Keratinocyte (primary cell): ENCODE data around the gene ASB14. TPM values are rescaled to one million over a fixed set of nuclear protein-coding genes. Genes with fewer than 3 reads are reported as not detected.
"Not testable (repeated sequence)": the region's sequence is repeated elsewhere in the genome, so short reads cannot be mapped to it uniquely, and the experiment has no call there.

Source experiments
- DNase-seq: peaks from one replicate; pipeline ENCODE4 v3.0.0-alpha.2; 2011; ENCODE audit warnings: low read depth, missing footprints, low spot score
- FAIRE-seq: peaks from 2 replicates; lab custom pipeline; 2011; peaks lifted over from hg19 to GRCh38; lab: Jason Lieb, UNC
- H2AFZ ChIP-seq: 2 replicates; pipeline ENCODE4 v1.6.0; 2012; ENCODE audit warnings: low read length, control low read depth, inconsistent platforms; ENCODE audit not compliant: control insufficient read depth
- H3K27ac ChIP-seq: 2 replicates; pipeline ENCODE4 v1.5.1; 2011; ENCODE audit warnings: low read length; ENCODE audit not compliant: control insufficient read depth, insufficient read depth
- H3K27me3 ChIP-seq: 3 replicates; pipeline ENCODE4 v1.6.0; 2011; ENCODE audit warnings: low read length; ENCODE audit not compliant: control insufficient read depth, insufficient read depth; ENCODE audit errors: extremely low read depth
- H3K36me3 ChIP-seq, 2 experiments: 2 replicates in 1 of 2; 3 replicates in 1 of 2; pipeline ENCODE4 v1.5.1; 2011; ENCODE audit warnings: low read length in 2 of 2, mild to moderate bottlenecking in 1 of 2; ENCODE audit not compliant: control insufficient read depth in 2 of 2, insufficient read depth in 2 of 2; ENCODE audit errors: extremely low read depth in 1 of 2
- H3K4me1 ChIP-seq: 3 replicates; pipeline ENCODE4 v1.5.1; 2011; ENCODE audit warnings: low read length; ENCODE audit not compliant: control insufficient read depth, insufficient read depth; ENCODE audit errors: extremely low read depth
- H3K4me2 ChIP-seq: 3 replicates; pipeline ENCODE4 v1.6.0; 2011; ENCODE audit warnings: low read depth, low read length; ENCODE audit not compliant: control insufficient read depth, insufficient read depth; ENCODE audit errors: extremely low read depth
- H3K4me3 ChIP-seq, 3 experiments: fragments of 200-600 bp in 1 of 3; sonication (generic) in 1 of 3; 2 replicates in 2 of 3; 3 replicates in 1 of 3; pipeline ENCODE4 v1.5.1; 2011 to 2016; ENCODE audit warnings: low read length in 3 of 3, mild to moderate bottlenecking in 3 of 3, control low read depth in 2 of 3, inconsistent platforms in 1 of 3, low read depth in 1 of 3, mixed read lengths in 1 of 3, mixed run types in 1 of 3, moderate library complexity in 1 of 3; ENCODE audit not compliant: control insufficient read depth in 2 of 3, insufficient read depth in 2 of 3; ENCODE audit errors: extremely low read depth in 1 of 3
- H3K79me2 ChIP-seq: 2 replicates; pipeline ENCODE4 v1.6.0; 2012; ENCODE audit warnings: low read length; ENCODE audit not compliant: control insufficient read depth, insufficient read depth
- H3K9ac ChIP-seq: 3 replicates; pipeline ENCODE4 v1.6.0; 2011; ENCODE audit warnings: low read length; ENCODE audit not compliant: control insufficient read depth, insufficient read depth; ENCODE audit errors: extremely low read depth
- H3K9me1 ChIP-seq: 3 replicates; pipeline ENCODE4 v1.6.0; 2011; ENCODE audit warnings: low read length; ENCODE audit not compliant: control insufficient read depth, insufficient read depth; ENCODE audit errors: extremely low read depth
- H3K9me3 ChIP-seq: 2 replicates; pipeline ENCODE4 v1.5.1; 2012; ENCODE audit warnings: low read depth, low read length; ENCODE audit not compliant: control insufficient read depth
- H4K20me1 ChIP-seq: 3 replicates; pipeline ENCODE4 v1.6.0; 2011; ENCODE audit warnings: low read length; ENCODE audit not compliant: control insufficient read depth, insufficient read depth; ENCODE audit errors: extremely low read depth
- EZH2 ChIP-seq: IDR thresholded peaks from one replicate; pipeline ENCODE4 v1.6.1; 2012; ENCODE audit warnings: inconsistent platforms, mild to moderate bottlenecking, low read length, moderate library complexity
- dilution Hi-C: fragments of 300-500 bp; cut with MboI; formaldehyde crosslinking; loops from one replicate; pipeline ENCODE4 v1.7.0; 2020; ENCODE audit warnings: low sequenced_read_pairs; ENCODE audit not compliant: extremely low pct_ligation_motif_present
- polyA plus RNA-seq, 5 experiments: library from polyadenylated mRNA; depleted of rRNA in 3 of 5; stranded (reverse) in 3 of 5; stranded (forward) in 1 of 5; unstranded in 1 of 5; fragments of >200 nt; gene quantifications; 1 replicate in 1 of 5; 2 replicates in 3 of 5; 3 replicates in 1 of 5; pipeline versions ENCODE4 v1.2.1 to v1.2.3, GENCODE V29; 2011 to 2012; ENCODE audit warnings: missing spikeins in 2 of 5, low read depth in 1 of 5, low replicate concordance in 1 of 5
- TF ChIP-seq, protein P1 (sequence below), 3 experiments: IDR thresholded peaks in 1 of 3; conservative IDR thresholded peaks in 1 of 3; optimal IDR thresholded peaks in 1 of 3; 2 replicates in 2 of 3; 3 replicates in 1 of 3; pipeline versions ENCODE3 to v1.5.1; 2011; ENCODE audit warnings: low read length in 3 of 3, mild to moderate bottlenecking in 3 of 3, moderate library complexity in 2 of 3, control low read depth in 1 of 3, inconsistent platforms in 1 of 3; ENCODE audit not compliant: insufficient read depth in 2 of 3; ENCODE audit errors: extremely low read depth in 1 of 3

Gene ASB14
- polyA plus RNA-seq, 1 donor (not counting 4 experiments of a cell fraction or from before 2014, with no cell fraction given): not detected

DNA sequence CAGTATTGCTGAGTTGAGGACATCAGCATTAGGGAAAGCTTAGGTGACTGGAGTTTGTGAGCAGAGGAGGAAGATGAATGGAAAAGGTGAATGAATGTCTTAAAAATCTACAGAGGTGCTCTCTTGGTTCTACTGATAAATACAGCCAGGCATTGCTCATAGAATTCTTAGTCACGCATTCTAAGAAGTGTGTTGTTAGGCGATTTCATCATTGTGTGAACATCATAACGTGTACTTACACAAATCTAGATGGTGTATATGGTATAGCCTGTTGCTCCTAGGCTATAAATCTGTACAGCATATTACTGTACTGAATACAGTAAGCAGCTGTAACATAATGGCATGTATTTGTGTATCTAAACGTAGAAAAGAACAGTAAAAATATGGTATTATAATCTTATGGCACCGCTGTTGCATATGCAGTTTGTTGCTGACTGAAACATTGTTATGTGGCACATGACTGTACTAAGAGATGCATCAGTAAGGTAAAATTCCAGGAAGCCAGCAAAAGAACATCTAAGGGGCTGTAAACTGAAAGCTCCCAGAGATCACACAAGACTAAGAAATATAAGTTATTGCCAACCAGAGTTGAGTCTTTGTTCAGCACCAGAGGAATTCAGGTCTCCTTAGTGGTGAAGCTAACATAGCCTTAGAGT is 42.9 kb upstream of the ASB14 start:
- TF ChIP-seq, protein P1, sequence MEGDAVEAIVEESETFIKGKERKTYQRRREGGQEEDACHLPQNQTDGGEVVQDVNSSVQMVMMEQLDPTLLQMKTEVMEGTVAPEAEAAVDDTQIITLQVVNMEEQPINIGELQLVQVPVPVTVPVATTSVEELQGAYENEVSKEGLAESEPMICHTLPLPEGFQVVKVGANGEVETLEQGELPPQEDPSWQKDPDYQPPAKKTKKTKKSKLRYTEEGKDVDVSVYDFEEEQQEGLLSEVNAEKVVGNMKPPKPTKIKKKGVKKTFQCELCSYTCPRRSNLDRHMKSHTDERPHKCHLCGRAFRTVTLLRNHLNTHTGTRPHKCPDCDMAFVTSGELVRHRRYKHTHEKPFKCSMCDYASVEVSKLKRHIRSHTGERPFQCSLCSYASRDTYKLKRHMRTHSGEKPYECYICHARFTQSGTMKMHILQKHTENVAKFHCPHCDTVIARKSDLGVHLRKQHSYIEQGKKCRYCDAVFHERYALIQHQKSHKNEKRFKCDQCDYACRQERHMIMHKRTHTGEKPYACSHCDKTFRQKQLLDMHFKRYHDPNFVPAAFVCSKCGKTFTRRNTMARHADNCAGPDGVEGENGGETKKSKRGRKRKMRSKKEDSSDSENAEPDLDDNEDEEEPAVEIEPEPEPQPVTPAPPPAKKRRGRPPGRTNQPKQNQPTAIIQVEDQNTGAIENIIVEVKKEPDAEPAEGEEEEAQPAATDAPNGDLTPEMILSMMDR (optimal IDR thresholded peaks at IDR 0.05 in 1 of 3, IDR thresholded peaks at IDR 0.05 in 1 of 3, conservative IDR thresholded peaks at IDR 0.05 in 1 of 3; ENCODE audit: extremely low read depth in 1 of 3, insufficient read depth in 2 of 3, low read length in 3 of 3): no peak
- no peak for TF ChIP-seq EZH2
- DNase-seq: no peak
- FAIRE-seq: no peak
- Histone ChIP-seq H3K27ac (no peak overlapping the region), H2AFZ (no peak overlapping the region), H3K9me1 (no peaks in the 10 kb centered on the region), H3K4me1 (no peaks in the 10 kb centered on the region), H3K9ac (no peak overlapping the region), H3K79me2 (no peaks in the 10 kb centered on the region), H3K4me3 (no peak overlapping the region), H3K9me3 (no peaks in the 10 kb centered on the region), H3K36me3 (no peaks in the 10 kb centered on the region), H4K20me1 (no peaks in the 10 kb centered on the region), H3K27me3 (no peaks in the 10 kb centered on the region), H3K4me2 (no peak overlapping the region)
- dilution Hi-C loops: no loop called here

DNA sequence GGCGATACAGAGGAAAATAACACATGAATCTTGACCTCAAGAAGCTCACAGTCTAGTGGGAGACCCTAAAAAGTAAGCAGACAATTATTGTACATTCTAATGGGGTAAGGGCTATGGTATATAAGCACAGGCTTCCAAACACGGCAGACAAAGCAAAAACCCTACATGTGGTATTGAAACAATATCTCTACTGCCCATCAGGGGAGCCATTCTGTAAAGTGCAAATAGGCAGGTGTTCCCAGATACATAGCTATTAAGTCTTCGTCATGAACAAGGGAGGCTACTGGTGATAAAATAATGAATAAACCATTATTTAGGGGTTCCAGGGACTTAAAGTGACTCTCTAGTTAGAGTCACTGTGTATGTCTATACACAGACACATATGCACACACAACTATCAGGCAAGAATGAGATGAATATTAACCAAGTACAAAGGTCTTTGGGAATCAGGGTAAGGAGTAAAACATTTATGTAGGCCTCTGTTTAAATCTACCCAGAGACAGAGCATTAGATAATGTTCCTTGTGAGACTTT is 38.7 kb upstream of the ASB14 start:
- dilution Hi-C loops: no loop called here
- H3K36me3 ChIP-seq: no peaks in the 10 kb centered on the region
- H3K9me3 ChIP-seq: no peaks in the 10 kb centered on the region
- H3K4me3 ChIP-seq: no peak overlapping the region
- FAIRE-seq: no peak
- no peaks in the 10 kb centered on the region for H3K27me3 ChIP-seq
- H3K9me1 ChIP-seq: no peaks in the 10 kb centered on the region
- no peak overlapping the region for H2AFZ ChIP-seq
- H4K20me1 ChIP-seq: no peaks in the 10 kb centered on the region
- H3K4me2 ChIP-seq: no peak overlapping the region
- H3K79me2 ChIP-seq: no peaks in the 10 kb centered on the region
- no peak for DNase-seq
- no peak for TF ChIP-seq EZH2
- TF ChIP-seq, protein P1 (optimal IDR thresholded peaks at IDR 0.05 in 1 of 3, IDR thresholded peaks at IDR 0.05 in 1 of 3, conservative IDR thresholded peaks at IDR 0.05 in 1 of 3; ENCODE audit: extremely low read depth in 1 of 3, insufficient read depth in 2 of 3, low read length in 3 of 3): no peak
- H3K4me1 ChIP-seq: no peaks in the 10 kb centered on the region
- H3K27ac ChIP-seq: no peak overlapping the region
- H3K9ac ChIP-seq: no peak overlapping the region

DNA sequence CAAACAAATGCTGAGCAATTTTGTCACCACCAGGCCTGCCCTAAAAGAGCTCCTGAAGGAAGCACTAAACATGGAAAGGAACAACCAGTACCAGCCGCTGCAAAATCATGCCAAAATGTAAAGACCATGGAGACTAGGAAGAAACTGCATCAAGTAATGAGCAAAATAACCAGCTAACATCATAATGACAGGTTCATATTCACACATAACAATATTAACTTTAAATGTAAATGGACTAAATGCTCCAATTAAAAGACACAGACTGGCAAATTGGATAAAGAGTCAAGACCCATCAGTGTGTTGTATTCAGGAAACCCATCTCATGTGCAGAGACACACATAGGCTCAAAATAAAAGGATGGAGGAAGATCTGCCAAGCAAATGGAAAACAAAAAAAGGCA is 34.0 kb upstream of the ASB14 start:
- H3K4me3 ChIP-seq, H3K4me1 ChIP-seq, H3K27ac ChIP-seq, H3K9me1 ChIP-seq, H3K9me3 ChIP-seq, H3K9ac ChIP-seq, H4K20me1 ChIP-seq, dilution Hi-C loops, FAIRE-seq, H3K27me3 ChIP-seq, H3K79me2 ChIP-seq, DNase-seq, H2AFZ ChIP-seq, H3K36me3 ChIP-seq, H3K4me2 ChIP-seq: not testable (repeated sequence)
